K562 (cell line): ENCODE data around the gene GYS1. TPM values are rescaled to one million over a fixed set of nuclear protein-coding genes. Genes with fewer than 3 reads are reported as not detected.
A peak's percentile ranks its signal among the peaks of the same experiment; 100 is the strongest.

Experiments
- ATAC-seq: fragments of 200-7000 bp; cut with Tn5 transposase; 3 replicates; pipeline ENCODE4 v1.9.1; 2020; ENCODE audit warnings: moderate library complexity
- BruUV-seq: library from RNA; stranded (reverse); fragments of 400-500 nt; replicated peaks from 2 replicates; lab custom pipeline; 2021; lab: Mats Ljungman, UMichigan
- CTCF ChIA-PET: fragments of 300-600 bp; formaldehyde crosslinking; extraction: SDS; loops from one replicate; lab custom pipeline; 2021; ENCODE audit warnings: low intra/inter-chr PET ratio; lab: Yijun Ruan, JAX
- POLR2A ChIA-PET: fragments of 300-600, 350-650 bp; sonication (Branson Sonifier 250); formaldehyde crosslinking; extraction: SDS; loops from one replicate; lab custom pipeline; 2021; ENCODE audit warnings: antibody characterized with exemption, inconsistent platforms; lab: Yijun Ruan, JAX
- DNase-seq, 4 experiments: peaks; one replicate each; pipeline versions ENCODE4 v3.0.0 to v3.0.0-alpha.2; 2011 to 2018; ENCODE audit warnings: low spot score in 3 of 4, mixed read lengths in 3 of 4; ENCODE audit errors: extremely low read depth in 1 of 4
- FAIRE-seq: peaks from 2 replicates; lab custom pipeline; 2011; peaks lifted over from hg19 to GRCh38; lab: Jason Lieb, UNC
- H2AFZ ChIP-seq: 2 replicates; pipeline ENCODE4 v1.6.0; 2011; ENCODE audit warnings: low read depth, low read length, control low read depth, inconsistent platforms
- H3K27ac ChIP-seq: fragments of 200-600 bp; 3 replicates; pipeline ENCODE4 v1.8.0; 2011; ENCODE audit warnings: low read depth, mild to moderate bottlenecking, control low read depth, inconsistent platforms, low read length, moderate library complexity, mixed read lengths; ENCODE audit errors: extremely low read depth
- H3K27me3 ChIP-seq, 2 experiments: fragments of 300-600 bp in 1 of 2; 2 replicates in 1 of 2; 3 replicates in 1 of 2; pipeline versions ENCODE4 v1.6.0 to v1.8.0; 2011; ENCODE audit warnings: inconsistent platforms in 2 of 2, low read length in 2 of 2, mild to moderate bottlenecking in 1 of 2, mixed read lengths in 1 of 2, moderate library complexity in 1 of 2; ENCODE audit not compliant: control insufficient read depth in 2 of 2, insufficient read depth in 2 of 2
- H3K36me3 ChIP-seq: fragments of 300-600 bp; 3 replicates; pipeline ENCODE4 v1.8.0; 2011; ENCODE audit warnings: mild to moderate bottlenecking, low read length, inconsistent platforms; ENCODE audit not compliant: control insufficient read depth, insufficient read depth
- H3K4me1 ChIP-seq, 2 experiments: fragments of 200-600 bp in 1 of 2; replicated peaks in 1 of 2; 2 replicates in 1 of 2; 3 replicates in 1 of 2; pipeline versions ENCODE4 v1.5.1 to v1.8.0; 2011; ENCODE audit warnings: inconsistent platforms in 2 of 2, low read length in 2 of 2, mild to moderate bottlenecking in 1 of 2, mixed read lengths in 1 of 2, moderate library complexity in 1 of 2; ENCODE audit not compliant: control insufficient read depth in 2 of 2, insufficient read depth in 2 of 2
- H3K4me2 ChIP-seq: 2 replicates; pipeline ENCODE4 v1.6.1; 2011; ENCODE audit warnings: low read length, control low read depth, inconsistent platforms, mixed read lengths; ENCODE audit not compliant: insufficient read depth
- H3K4me3 ChIP-seq: fragments of 200-600 bp; sonication (generic), shearing (Covaris generic); 2 replicates; pipeline ENCODE4 v1.5.1; 2016; ENCODE audit warnings: control low read depth, inconsistent platforms
- H3K79me2 ChIP-seq: fragments of 200-600 bp; 3 replicates; pipeline ENCODE4 v1.8.0; 2011; ENCODE audit warnings: low read length, inconsistent platforms; ENCODE audit not compliant: control insufficient read depth, insufficient read depth
- H3K9ac ChIP-seq, 2 experiments: 2 replicates each; pipeline versions ENCODE4 v1.6.0 to v1.6.1; 2011; ENCODE audit warnings: low read depth in 2 of 2, low read length in 2 of 2, control low read depth in 1 of 2, inconsistent platforms in 1 of 2, mild to moderate bottlenecking in 1 of 2, mixed read lengths in 1 of 2; ENCODE audit not compliant: insufficient read depth in 1 of 2
- H3K9me1 ChIP-seq: one replicate; pipeline ENCODE4 v1.6.0; 2011; ENCODE audit warnings: inconsistent platforms, mild to moderate bottlenecking, low read length, moderate library complexity; ENCODE audit not compliant: control insufficient read depth, insufficient read depth
- H3K9me3 ChIP-seq: replicated peaks from 2 replicates; pipeline ENCODE4 v1.5.1; 2011; ENCODE audit warnings: low read depth, low read length, inconsistent platforms; ENCODE audit not compliant: control insufficient read depth, insufficient read depth
- H4K20me1 ChIP-seq: replicated peaks from 2 replicates; pipeline ENCODE4 v1.6.1; 2011; ENCODE audit warnings: low read length, inconsistent platforms, mixed read lengths; ENCODE audit not compliant: control insufficient read depth, insufficient read depth
- CTBP1 ChIP-seq: fragments of 450-650 bp; IDR thresholded peaks from 2 replicates; pipeline ENCODE4 v1.6.1; 2016; ENCODE audit warnings: borderline replicate concordance
- CXXC5 ChIP-seq: fragments of 250-450 bp; sonication (Bioruptor Pico); IDR thresholded peaks from 2 replicates; pipeline ENCODE4 v1.8.0; 2022; ENCODE audit warnings: inconsistent platforms, mild to moderate bottlenecking, moderate library complexity
- OTX1 ChIP-seq: fragments of 450-650 bp; formaldehyde crosslinking; IDR thresholded peaks from 2 replicates; pipeline ENCODE4 v1.4.0; 2022; ENCODE audit warnings: mild to moderate bottlenecking
- SIX5 ChIP-seq, 2 experiments: IDR thresholded peaks; 2 replicates each; pipeline ENCODE4 v1.6.1; 2011; ENCODE audit warnings: low read length in 2 of 2, borderline replicate concordance in 1 of 2, low read depth in 1 of 2, mild to moderate bottlenecking in 1 of 2, moderate library complexity in 1 of 2; ENCODE audit not compliant: insufficient read depth in 1 of 2
- SPI1 ChIP-seq: IDR thresholded peaks from 2 replicates; pipeline ENCODE4 v1.6.1; 2011; ENCODE audit warnings: low read depth, low read length, control low read depth, borderline replicate concordance
- ZNF143 ChIP-seq: sonication (generic); formaldehyde crosslinking; IDR thresholded peaks from 2 replicates; pipeline ENCODE4 v1.9.0; 2022; ENCODE audit warnings: mild to moderate bottlenecking, missing genetic modification reagents
- ZNF436 ChIP-seq: fragments of 250-450, 450-650 bp; sonication (Bioruptor Pico); formaldehyde crosslinking; IDR thresholded peaks from 2 replicates; pipeline ENCODE4 v1.7.0; 2020; ENCODE audit warnings: mild to moderate bottlenecking
- ZNF507 ChIP-seq: conservative IDR thresholded peaks from 2 replicates; pipeline ENCODE4 v1.6.1; 2017; ENCODE audit warnings: missing genetic modification characterization, missing compliant biosample characterization
- WGBS: fragments of 100-300 bp; shearing (Covaris generic); methylation state at CpG from one replicate; pipeline ENCODE4 v1.1.6; 2016; ENCODE audit warnings: low coverage, mixed read lengths; ENCODE audit not compliant: insufficient coverage; ENCODE audit errors: missing lambda C conversion rate; 5-methylcytosine and 5-hydroxymethylcytosine counted together
- in situ Hi-C: fragments of 300-500 bp; cut with MboI; formaldehyde crosslinking; loops from 4 replicates; pipeline ENCODE4 v1.15.0; 2018; ENCODE audit warnings: inconsistent platforms, mixed read lengths
- intact Hi-C: fragments of 100-400 bp; cut with micrococcal nuclease; formaldehyde crosslinking; loops from 2 replicates; pipeline ENCODE4 v1.14.2; 2022
- polyA plus RNA-seq, 8 experiments: library from polyadenylated mRNA; depleted of rRNA in 4 of 8; stranded (reverse) in 5 of 8; unstranded in 3 of 8; fragments of >200 nt; fragmentation: Nextera tagmentation in 2 of 8; fragmentation: Illumina TruSeq in 1 of 8; extraction: Ambion mirVana in 2 of 8; extraction: Trizol in 1 of 8; gene quantifications; 2 replicates each; pipeline versions ENCODE4 v1.2.1 to v1.2.3, GENCODE V29; 2011 to 2014; ENCODE audit warnings: inconsistent platforms in 1 of 8, missing spikeins in 1 of 8
- total RNA-seq, 7 experiments: library from RNA; depleted of rRNA in 6 of 7; stranded (reverse); fragments of >200 nt in 6 of 7; fragmentation: Illumina TruSeq in 2 of 7; extraction: Trizol in 2 of 7; gene quantifications; 2 replicates each; pipeline versions ENCODE4 v1.2.1 to v1.2.3, GENCODE V29; 2011 to 2021; ENCODE audit warnings: low replicate concordance in 1 of 7
- TF ChIP-seq, protein P1 (sequence below), 2 experiments: fragments of 450-650 bp; IDR thresholded peaks; 2 replicates each; pipeline ENCODE4 v1.6.1; 2018; ENCODE audit warnings: mild to moderate bottlenecking in 2 of 2, low read depth in 1 of 2; ENCODE audit not compliant: partially characterized antibody in 2 of 2
- TF ChIP-seq, protein P2 (sequence below), 2 experiments: fragments of 450-650 bp; IDR thresholded peaks; 2 replicates each; pipeline ENCODE4 v1.6.1; 2016; ENCODE audit warnings: mild to moderate bottlenecking in 2 of 2, borderline replicate concordance in 1 of 2, low read depth in 1 of 2, moderate library complexity in 1 of 2

Gene GYS1
- total and polyA plus RNA-seq, 9 of the 15 experiments (the other 6 are each of a cell fraction or from before 2014, with no cell fraction given) = 1.9 to 31.1 (median 15.2) TPM

DNA sequence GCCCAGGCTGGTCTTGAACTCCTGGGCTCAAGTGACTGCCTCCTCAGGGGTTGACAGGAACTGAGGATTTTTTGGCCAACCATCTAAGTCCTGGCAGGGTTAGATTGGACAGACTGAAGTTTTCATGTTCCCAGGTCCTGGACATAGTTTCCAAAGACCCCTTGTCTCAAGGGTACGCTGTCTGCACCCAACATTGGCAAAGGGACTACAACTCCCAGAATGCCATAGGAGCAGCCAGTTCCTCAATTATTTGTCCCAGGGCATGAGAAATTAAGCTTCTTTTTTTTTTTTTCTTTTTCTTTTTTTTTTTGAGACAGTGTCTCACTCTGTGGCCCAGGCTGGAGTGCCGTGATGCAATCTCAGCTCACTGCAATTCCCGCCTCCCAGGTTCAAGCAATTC lies 6.9 kb downstream of the GYS1 start:
- Histone ChIP-seq H2AFZ (no peak overlapping the region), H3K79me2 (peaks cover 10% of the 10 kb centered on the region; the same call in 2 of the 3 replicates), H3K9me3 (no peaks in the 10 kb centered on the region), H3K4me2 (no peak overlapping the region), H3K36me3 (peaks cover 71% of the 10 kb centered on the region), H3K9me1 (no peaks in the 10 kb centered on the region), H3K27ac (no peak overlapping the region), H4K20me1 (no peaks in the 10 kb centered on the region), H3K9ac (no peak overlapping the region; a peak in 1 of 4 replicates), H3K27me3 (no peaks in the 10 kb centered on the region), H3K4me3 (no peak overlapping the region), H3K4me1 (peaks cover 0 to 12% of the 10 kb centered on the region in 2 experiments; a peak in 3 of 5 replicates)
- DNase-seq (no peak), ATAC-seq (no peak), FAIRE-seq (no peak)
- CTCF ChIA-PET = no interaction called here
- in situ Hi-C loops (no loop called here), intact Hi-C loops (no loop called here)
- POLR2A ChIA-PET = interaction anchor here (0.6 to 1.8 kb wide), 6 partner anchors 9 to 112 kb away, joined by 3 to 4 read pairs (median 4); no protein-coding TSS in a partner anchor
- no TSS peak for BruUV-seq
- 100% methylated on average over 2 of the region's 3 CpGs for WGBS
- TF ChIP-seq SIX5 (IDR thresholded peaks at IDR 0.05; ENCODE audit: borderline replicate concordance in 1 of 2, insufficient read depth in 1 of 2, low read depth in 1 of 2, low read length in 2 of 2) (peak in 1 of 2 experiments; percentile 38; a peak in 1 of 4 replicates), OTX1 (no peak), ZNF507 (tag) (no peak), ZNF436 (no peak), ZNF143 (CRISPR knock-in tag) (peak; percentile 70), CTBP1 (no peak), CXXC5 (CRISPR knock-in tag) (no peak), SPI1 (peak; percentile 84)
- TF ChIP-seq, protein P1, sequence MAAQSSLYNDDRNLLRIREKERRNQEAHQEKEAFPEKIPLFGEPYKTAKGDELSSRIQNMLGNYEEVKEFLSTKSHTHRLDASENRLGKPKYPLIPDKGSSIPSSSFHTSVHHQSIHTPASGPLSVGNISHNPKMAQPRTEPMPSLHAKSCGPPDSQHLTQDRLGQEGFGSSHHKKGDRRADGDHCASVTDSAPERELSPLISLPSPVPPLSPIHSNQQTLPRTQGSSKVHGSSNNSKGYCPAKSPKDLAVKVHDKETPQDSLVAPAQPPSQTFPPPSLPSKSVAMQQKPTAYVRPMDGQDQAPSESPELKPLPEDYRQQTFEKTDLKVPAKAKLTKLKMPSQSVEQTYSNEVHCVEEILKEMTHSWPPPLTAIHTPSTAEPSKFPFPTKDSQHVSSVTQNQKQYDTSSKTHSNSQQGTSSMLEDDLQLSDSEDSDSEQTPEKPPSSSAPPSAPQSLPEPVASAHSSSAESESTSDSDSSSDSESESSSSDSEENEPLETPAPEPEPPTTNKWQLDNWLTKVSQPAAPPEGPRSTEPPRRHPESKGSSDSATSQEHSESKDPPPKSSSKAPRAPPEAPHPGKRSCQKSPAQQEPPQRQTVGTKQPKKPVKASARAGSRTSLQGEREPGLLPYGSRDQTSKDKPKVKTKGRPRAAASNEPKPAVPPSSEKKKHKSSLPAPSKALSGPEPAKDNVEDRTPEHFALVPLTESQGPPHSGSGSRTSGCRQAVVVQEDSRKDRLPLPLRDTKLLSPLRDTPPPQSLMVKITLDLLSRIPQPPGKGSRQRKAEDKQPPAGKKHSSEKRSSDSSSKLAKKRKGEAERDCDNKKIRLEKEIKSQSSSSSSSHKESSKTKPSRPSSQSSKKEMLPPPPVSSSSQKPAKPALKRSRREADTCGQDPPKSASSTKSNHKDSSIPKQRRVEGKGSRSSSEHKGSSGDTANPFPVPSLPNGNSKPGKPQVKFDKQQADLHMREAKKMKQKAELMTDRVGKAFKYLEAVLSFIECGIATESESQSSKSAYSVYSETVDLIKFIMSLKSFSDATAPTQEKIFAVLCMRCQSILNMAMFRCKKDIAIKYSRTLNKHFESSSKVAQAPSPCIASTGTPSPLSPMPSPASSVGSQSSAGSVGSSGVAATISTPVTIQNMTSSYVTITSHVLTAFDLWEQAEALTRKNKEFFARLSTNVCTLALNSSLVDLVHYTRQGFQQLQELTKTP (IDR thresholded peaks at IDR 0.05; ENCODE audit: low read depth in 1 of 2, partially characterized antibody in 2 of 2) = peak in 1 of 2 experiments; percentile 38
- TF ChIP-seq, protein P2, sequence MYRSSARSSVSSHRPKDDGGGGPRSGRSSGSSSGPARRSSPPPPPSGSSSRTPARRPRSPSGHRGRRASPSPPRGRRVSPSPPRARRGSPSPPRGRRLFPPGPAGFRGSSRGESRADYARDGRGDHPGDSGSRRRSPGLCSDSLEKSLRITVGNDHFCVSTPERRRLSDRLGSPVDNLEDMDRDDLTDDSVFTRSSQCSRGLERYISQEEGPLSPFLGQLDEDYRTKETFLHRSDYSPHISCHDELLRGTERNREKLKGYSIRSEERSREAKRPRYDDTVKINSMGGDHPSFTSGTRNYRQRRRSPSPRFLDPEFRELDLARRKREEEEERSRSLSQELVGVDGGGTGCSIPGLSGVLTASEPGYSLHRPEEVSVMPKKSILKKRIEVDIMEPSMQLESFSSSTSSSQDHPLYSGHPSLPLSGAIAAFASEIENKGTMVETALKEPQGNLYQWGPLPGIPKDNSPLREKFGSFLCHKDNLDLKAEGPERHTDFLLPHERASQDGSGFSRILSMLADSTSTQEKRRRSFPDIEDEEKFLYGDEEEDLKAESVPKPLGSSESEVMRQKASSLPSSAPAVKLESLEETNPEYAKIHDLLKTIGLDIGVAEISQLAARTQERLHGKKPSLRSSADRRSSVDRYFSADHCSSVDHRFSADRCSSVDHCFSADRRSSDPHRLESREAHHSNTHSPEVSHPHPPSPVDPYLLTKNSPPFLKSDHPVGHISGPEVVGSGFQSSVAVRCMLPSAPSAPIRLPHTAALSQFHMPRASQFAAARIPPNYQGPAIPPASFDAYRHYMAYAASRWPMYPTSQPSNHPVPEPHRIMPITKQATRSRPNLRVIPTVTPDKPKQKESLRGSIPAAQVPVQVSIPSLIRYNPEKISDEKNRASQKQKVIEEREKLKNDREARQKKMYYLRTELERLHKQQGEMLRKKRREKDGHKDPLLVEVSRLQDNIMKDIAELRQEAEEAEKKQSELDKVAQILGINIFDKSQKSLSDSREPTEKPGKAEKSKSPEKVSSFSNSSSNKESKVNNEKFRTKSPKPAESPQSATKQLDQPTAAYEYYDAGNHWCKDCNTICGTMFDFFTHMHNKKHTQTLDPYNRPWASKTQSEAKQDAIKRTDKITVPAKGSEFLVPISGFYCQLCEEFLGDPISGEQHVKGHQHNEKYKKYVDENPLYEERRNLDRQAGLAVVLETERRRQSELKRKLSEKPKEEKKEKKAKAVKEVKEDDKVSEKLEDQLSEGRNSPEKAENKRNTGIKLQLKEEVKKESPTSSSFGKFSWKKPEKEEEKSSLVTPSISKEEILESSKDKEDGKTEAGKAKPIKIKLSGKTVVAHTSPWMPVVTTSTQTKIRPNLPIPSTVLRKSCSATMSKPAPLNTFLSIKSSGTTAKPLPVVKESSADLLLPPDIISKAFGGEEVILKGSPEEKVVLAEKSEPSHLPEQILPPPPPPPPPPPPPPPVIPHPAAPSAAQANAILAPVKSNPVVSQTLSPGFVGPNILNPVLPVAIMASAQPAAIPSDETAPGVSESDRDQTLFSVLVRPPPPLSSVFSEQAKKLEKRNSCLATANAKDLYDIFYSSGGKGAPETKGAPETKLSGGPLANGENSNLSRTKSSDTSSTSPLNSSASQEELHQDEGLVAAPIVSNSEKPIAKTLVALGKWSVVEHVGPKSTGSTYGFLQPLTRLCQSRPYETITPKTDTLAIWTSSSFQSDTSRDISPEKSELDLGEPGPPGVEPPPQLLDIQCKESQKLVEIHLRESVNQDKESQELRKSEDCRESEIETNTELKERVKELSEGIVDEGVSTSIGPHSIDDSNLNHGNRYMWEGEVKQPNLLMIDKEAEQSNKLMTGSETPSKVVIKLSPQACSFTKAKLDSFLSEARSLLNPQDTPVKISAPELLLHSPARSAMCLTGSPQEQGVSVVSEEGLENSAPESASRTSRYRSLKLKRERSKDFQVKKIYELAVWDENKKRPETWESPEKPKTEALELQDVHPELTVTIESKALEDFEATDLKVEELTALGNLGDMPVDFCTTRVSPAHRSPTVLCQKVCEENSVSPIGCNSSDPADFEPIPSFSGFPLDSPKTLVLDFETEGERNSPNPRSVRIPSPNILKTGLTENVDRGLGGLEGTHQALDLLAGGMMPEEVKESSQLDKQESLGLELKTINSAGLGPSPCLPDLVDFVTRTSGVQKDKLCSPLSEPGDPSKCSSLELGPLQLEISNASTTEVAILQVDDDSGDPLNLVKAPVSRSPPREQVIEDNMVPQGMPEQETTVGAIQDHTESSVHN (IDR thresholded peaks at IDR 0.05; ENCODE audit: borderline replicate concordance in 1 of 2, low read depth in 1 of 2) = no peak
